GM10266 (cell line): ENCODE results near the gene FAM184B.

Experiments used
- DNase-seq: peaks from one replicate; pipeline ENCODE4 v3.0.0; 2012; ENCODE audit errors: extremely low spot score
- CTCF ChIP-seq: IDR thresholded peaks from 2 replicates; pipeline ENCODE4 v1.5.1; 2012; ENCODE audit warnings: mild to moderate bottlenecking, low read depth; ENCODE audit not compliant: control insufficient read depth, insufficient read depth; ENCODE audit errors: missing control alignments

Gene FAM184B

GRCh38 chr4:17765514-17766286 lies 15.7 kb downstream of the FAM184B start:
- no peak for DNase-seq
- TF ChIP-seq CTCF, result no peak

- no peak for TF ChIP-seq CTCF
- no peak for DNase-seq
These were observed 17.5 kb downstream of the FAM184B start for GRCh38 chr4:17763931-17764330.

GRCh38 chr4:17763416-17763815 lies 18.0 kb downstream of the FAM184B start:
- no peak for TF ChIP-seq CTCF
- no peak for DNase-seq

- DNase-seq, result no peak
These were observed 18.7 kb downstream of the FAM184B start for GRCh38 chr4:17762726-17763125.

GRCh38 chr4:17761062-17761461 lies 20.4 kb downstream of the FAM184B start:
- DNase-seq, result no peak
- no peak for TF ChIP-seq CTCF

More at GRCh38 chr4:17762726-17763125, 18.7 kb downstream of the FAM184B start:
- no peak for TF ChIP-seq CTCF

GRCh38 chr4:17760626-17761025 lies 20.8 kb downstream of the FAM184B start:
- no peak for DNase-seq
- TF ChIP-seq CTCF, result no peak

GRCh38 chr4:17758485-17758884 lies 22.9 kb downstream of the FAM184B start:
- no peak for TF ChIP-seq CTCF
- DNase-seq, result no peak
